Muscle layer of duodenum (tissue), 2 donors: ENCODE measurements around the gene ZNF232.

Experiments
- H3K27ac ChIP-seq: one replicate; pipeline ENCODE4 v1.7.0; 2013; ENCODE audit warnings: mild to moderate bottlenecking, low read length
- H3K27me3 ChIP-seq: one replicate; pipeline ENCODE4 v1.7.0; 2013; ENCODE audit warnings: low read depth, mild to moderate bottlenecking, control low read depth, low read length
- H3K36me3 ChIP-seq, 2 donors: one replicate each; pipeline ENCODE4 v1.7.0; 2013; ENCODE audit warnings: low read length in 2 of 2, control low read depth in 1 of 2, mild to moderate bottlenecking in 1 of 2; ENCODE audit not compliant: insufficient read depth in 2 of 2, control insufficient read depth in 1 of 2
- H3K4me1 ChIP-seq, 2 donors: one replicate each; pipeline ENCODE4 v1.7.0; 2013; ENCODE audit warnings: low read length in 2 of 2, mild to moderate bottlenecking in 2 of 2, control low read depth in 1 of 2, moderate library complexity in 1 of 2; ENCODE audit not compliant: insufficient read depth in 2 of 2, control insufficient read depth in 1 of 2
- H3K4me3 ChIP-seq, 2 donors: one replicate each; pipeline ENCODE4 v1.7.0; 2013; ENCODE audit warnings: low read length in 2 of 2, low read depth in 1 of 2, mild to moderate bottlenecking in 1 of 2
- H3K9me3 ChIP-seq, 2 donors: one replicate each; pipeline ENCODE4 v1.7.0; 2013; ENCODE audit warnings: low read length in 2 of 2, control low read depth in 1 of 2, mild to moderate bottlenecking in 1 of 2; ENCODE audit not compliant: control insufficient read depth in 1 of 2
- donor health status: healthy.

Gene ZNF232

DNA sequence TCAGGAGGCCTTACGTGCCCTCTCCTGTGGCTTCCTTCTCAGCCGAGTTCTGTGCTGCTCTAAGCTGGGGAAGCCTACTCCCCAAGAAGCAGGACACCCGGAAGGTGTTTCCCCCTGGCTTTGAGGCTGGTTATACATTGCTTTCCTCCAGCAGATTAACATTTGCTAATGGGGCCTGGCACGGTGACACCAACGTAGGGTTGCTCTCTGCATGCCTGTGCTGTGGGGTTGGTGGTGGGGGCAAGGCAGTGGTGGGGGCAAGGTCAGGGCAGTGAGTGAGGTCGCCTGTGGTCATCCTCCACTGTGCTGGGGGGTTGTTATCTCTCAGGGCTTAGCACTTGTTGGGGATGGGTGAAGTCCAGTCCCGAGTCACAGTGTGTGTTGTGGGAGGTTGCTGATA, 8.4 kb upstream of the ZNF232 start:
- no peak overlapping the region for H3K27ac ChIP-seq
- H3K9me3 ChIP-seq = no peaks in the 10 kb centered on the region
- H3K4me3 ChIP-seq = no peak overlapping the region
- H3K36me3 ChIP-seq = no peaks in the 10 kb centered on the region
- peaks cover 16% of the 10 kb centered on the region for H3K27me3 ChIP-seq
- peaks cover 0 to 5% of the 10 kb centered on the region in 2 donors for H3K4me1 ChIP-seq

GRCh38 chr17:5118219-5118618, 6.5 kb upstream of the ZNF232 start:
- H3K4me1 ChIP-seq = peaks cover 0 to 5% of the 10 kb centered on the region in 2 donors

DNA sequence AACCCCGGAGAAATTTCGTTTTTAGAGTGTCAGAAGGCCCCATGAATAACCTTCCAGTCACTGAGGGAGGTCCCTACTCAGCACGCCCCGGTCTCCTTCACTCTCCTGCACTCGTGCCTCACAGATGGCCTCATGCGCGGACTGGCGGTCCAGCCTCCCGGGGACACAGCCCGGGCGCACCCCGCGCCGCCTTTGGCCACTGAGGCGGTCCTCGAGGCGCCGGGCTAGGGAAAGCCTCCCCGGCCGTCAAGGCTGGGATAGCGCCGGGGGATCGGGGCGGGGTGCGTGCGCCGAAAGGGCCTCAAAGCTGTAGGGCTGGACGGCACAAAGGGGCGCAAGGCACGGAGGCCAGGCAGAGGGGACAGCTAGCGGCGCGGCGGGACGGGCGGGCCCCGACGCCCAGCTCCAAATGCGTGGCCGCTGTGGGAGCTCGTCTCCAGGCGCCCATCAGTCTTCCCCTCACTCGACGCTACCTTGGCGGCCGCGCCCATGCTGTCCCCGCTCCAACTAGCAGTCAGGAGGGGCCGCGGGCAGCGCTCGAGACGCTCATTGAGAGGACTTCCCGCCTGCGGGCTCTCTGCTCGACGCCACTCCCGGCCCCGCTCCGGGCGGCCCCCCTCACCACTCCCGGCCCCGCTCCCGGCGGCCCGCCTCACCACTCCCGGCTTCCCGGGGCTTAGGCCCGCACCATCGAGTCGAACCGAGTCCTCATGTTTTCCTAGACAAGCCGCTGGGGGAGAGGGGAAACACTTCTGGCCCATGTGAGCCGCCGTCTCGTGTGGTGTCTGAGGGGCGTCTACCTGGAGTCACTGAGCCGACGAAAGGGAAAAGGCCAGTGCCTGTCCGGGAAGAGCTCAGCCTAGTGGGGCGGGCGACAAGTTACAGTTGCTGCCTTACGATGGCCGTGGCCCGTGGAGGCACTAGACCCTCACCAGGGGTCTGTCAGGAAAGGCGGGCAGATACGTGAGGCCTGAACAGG, 4.3 kb upstream of the ZNF232 start, which contains the start of gene USP6:
Gene USP6, plus strand, starts transcription at position 360 of the 979 bp plus-strand sequence. CDS start 14,336 bp downstream, outside the sequence.
- H3K27me3 ChIP-seq = peaks cover 10% of the 10 kb centered on the region
- no peak within 1 kb of the TSS for H3K27ac ChIP-seq
- H3K9me3 ChIP-seq = no peaks in the 10 kb centered on the region
- H3K36me3 ChIP-seq = no peaks in the 10 kb centered on the region
- H3K4me3 ChIP-seq = no peak within 1 kb of the TSS
- H3K4me1 ChIP-seq = peaks cover 0 to 2% of the 10 kb centered on the region in 2 donors

More at GRCh38 chr17:5118219-5118618, 6.5 kb upstream of the ZNF232 start:
- no peaks in the 10 kb centered on the region for H3K36me3 ChIP-seq
- H3K4me3 ChIP-seq = no peak overlapping the region
- no peak overlapping the region for H3K27ac ChIP-seq
- H3K9me3 ChIP-seq = no peaks in the 10 kb centered on the region
- H3K27me3 ChIP-seq = peaks cover 10% of the 10 kb centered on the region

DNA sequence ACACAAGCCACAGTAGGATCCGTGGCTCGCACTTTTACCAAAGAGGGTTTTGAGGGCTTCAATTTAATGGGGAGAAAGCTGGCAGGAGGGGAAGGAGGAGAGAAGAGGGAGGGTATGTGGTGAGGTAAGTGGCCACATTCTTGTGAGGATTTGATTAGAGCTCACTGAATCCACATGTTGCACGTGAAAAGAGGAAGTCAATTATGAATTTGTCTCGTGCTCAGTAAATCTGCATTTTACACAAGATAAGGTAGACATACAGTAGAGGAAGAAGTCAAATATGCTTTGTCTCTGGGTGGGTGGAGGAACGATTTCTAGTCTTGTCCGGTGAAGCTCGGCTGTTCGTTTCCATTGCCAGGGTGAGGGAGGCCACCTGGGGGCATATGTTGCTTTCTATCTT, 862 bp downstream of the ZNF232 start:
- H3K27me3 ChIP-seq = peaks cover 3% of the 10 kb centered on the region
- peak overlapping the region; percentile 86 to 99 for H3K4me3 ChIP-seq
- peaks cover 19 to 24% of the 10 kb centered on the region in 2 donors for H3K36me3 ChIP-seq
- H3K27ac ChIP-seq = no peak overlapping the region
- H3K9me3 ChIP-seq = no peaks in the 10 kb centered on the region
- H3K4me1 ChIP-seq = peaks cover 0 to 10% of the 10 kb centered on the region in 2 donors

- Histone ChIP-seq H3K27ac (no peak overlapping the region), H3K4me3 (no peak overlapping the region), H3K4me1 (peaks cover 0 to 11% of the 10 kb centered on the region in 2 donors), H3K36me3 (peaks cover 2 to 5% of the 10 kb centered on the region in 2 donors), H3K27me3 (no peaks in the 10 kb centered on the region), H3K9me3 (peaks cover 3 to 12% of the 10 kb centered on the region in 2 donors)
These were observed 10.8 kb downstream of the ZNF232 start for GRCh38 chr17:5100832-5101231.

DNA sequence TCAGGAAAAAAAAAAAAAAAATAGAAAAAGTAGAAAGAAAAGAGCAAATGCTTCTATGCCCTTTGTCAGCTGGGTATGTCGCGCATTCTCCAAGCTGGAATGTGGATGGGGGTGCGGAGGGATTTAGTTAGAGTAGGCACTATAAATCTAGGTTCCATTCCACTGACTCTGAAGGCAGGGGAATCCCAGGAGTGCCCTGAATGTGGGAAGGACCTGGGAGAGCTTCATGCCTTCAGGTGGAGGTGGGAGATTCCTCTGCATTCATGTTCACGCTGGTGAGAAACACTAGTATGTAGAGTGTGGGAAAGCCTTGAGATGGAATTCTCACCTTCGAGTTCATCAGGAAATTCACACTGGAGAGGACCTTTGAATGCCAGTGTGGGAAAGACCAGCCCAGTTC, 12.4 kb downstream of the ZNF232 start:
- Histone ChIP-seq H3K27me3 (no peaks in the 10 kb centered on the region), H3K4me3 (no peak overlapping the region), H3K36me3 (no peaks in the 10 kb centered on the region), H3K4me1 (peaks cover 0 to 11% of the 10 kb centered on the region in 2 donors), H3K27ac (no peak overlapping the region), H3K9me3 (peaks cover 15 to 26% of the 10 kb centered on the region in 2 donors)

GRCh38 chr17:5097101-5097834, 14.4 kb downstream of the ZNF232 start:
- Histone ChIP-seq H3K27ac (no peak overlapping the region), H3K9me3 (peaks cover 35 to 46% of the 10 kb centered on the region in 2 donors)

GRCh38 chr17:5096731-5097100, 15.0 kb downstream of the ZNF232 start:
- Histone ChIP-seq H3K27ac (no peak overlapping the region), H3K4me3 (peak overlapping the region; percentile 63 to 73), H3K9me3 (peaks cover 41 to 51% of the 10 kb centered on the region in 2 donors), H3K4me1 (peaks cover 0 to 11% of the 10 kb centered on the region in 2 donors), H3K27me3 (no peaks in the 10 kb centered on the region), H3K36me3 (peaks cover 6 to 24% of the 10 kb centered on the region in 2 donors)

More at GRCh38 chr17:5097101-5097834, 14.4 kb downstream of the ZNF232 start:
- H3K36me3 ChIP-seq = peaks cover 3 to 18% of the 10 kb centered on the region in 2 donors
- peak overlapping the region; percentile 63 to 73 for H3K4me3 ChIP-seq
- peaks cover 0 to 11% of the 10 kb centered on the region in 2 donors for H3K4me1 ChIP-seq
- H3K27me3 ChIP-seq = no peaks in the 10 kb centered on the region

- Histone ChIP-seq H3K4me3 (peak overlapping the region in 1 of 2 donors; percentile 48), H3K9me3 (peaks cover 75 to 92% of the 10 kb centered on the region in 2 donors), H3K27ac (no peak overlapping the region), H3K4me1 (peaks cover 0 to 7% of the 10 kb centered on the region in 2 donors), H3K27me3 (no peaks in the 10 kb centered on the region), H3K36me3 (peaks cover 36 to 67% of the 10 kb centered on the region in 2 donors)
These were observed 19.3 kb downstream of the ZNF232 start for GRCh38 chr17:5092218-5093010.

DNA sequence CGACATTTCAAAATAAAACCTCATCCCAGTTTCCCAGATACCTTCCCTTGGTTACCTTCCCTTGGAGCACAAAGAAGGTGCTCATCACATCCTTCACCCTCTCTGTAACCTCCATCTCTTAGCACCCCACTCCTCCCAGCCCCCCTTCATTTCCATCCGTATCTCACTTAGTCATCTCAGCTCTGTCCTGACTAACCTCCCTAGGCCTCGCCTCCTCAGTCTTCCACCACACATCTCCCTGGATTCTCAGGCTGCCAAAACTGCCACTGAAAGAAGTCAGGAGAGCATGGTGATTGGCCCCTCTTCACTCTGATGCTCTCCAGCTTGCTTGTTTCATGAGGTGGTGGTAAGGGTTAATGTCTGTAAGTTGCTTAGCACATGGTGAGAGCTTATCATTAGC, 31.1 kb downstream of the ZNF232 start:
- no peaks in the 10 kb centered on the region for H3K27me3 ChIP-seq
- H3K36me3 ChIP-seq = peaks cover 0 to 30% of the 10 kb centered on the region in 2 donors
- no peak overlapping the region for H3K4me3 ChIP-seq
- H3K9me3 ChIP-seq = peaks cover under 1 to 17% of the 10 kb centered on the region in 2 donors
- peaks cover 9 to 21% of the 10 kb centered on the region in 2 donors for H3K4me1 ChIP-seq
- H3K27ac ChIP-seq = no peak overlapping the region
